ENCODE results near the gene DOCK3.

DNA sequence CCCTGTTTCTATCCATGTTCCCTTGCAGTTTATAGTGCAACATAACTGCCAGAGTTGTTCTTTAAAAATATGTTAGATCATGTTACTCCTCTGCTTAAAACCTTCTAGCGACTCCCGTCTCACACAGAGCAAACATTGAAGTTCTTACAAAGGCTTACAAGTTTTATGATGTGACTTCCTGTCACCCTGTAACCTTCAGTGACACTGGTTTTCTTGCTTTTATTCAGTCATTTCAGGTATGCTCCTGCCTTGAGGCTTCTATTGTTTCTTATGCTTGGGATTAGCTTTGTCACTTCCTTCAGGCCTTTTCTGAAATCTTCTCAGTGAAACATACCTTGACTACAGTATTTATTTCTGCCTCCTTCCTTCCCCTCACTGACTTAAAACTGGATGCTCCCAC is 252.1 kb downstream of the DOCK3 start:
- TF ChIP-seq, protein P1, sequence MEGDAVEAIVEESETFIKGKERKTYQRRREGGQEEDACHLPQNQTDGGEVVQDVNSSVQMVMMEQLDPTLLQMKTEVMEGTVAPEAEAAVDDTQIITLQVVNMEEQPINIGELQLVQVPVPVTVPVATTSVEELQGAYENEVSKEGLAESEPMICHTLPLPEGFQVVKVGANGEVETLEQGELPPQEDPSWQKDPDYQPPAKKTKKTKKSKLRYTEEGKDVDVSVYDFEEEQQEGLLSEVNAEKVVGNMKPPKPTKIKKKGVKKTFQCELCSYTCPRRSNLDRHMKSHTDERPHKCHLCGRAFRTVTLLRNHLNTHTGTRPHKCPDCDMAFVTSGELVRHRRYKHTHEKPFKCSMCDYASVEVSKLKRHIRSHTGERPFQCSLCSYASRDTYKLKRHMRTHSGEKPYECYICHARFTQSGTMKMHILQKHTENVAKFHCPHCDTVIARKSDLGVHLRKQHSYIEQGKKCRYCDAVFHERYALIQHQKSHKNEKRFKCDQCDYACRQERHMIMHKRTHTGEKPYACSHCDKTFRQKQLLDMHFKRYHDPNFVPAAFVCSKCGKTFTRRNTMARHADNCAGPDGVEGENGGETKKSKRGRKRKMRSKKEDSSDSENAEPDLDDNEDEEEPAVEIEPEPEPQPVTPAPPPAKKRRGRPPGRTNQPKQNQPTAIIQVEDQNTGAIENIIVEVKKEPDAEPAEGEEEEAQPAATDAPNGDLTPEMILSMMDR (IDR thresholded peaks at IDR 0.05) = no peak
- TF ChIP-seq EP300 (IDR thresholded peaks at IDR 0.05) (no peak), POLR2A (IDR thresholded peaks at IDR 0.05) (no peak)
